Measurements from ENCODE around the gene OXGR1.
"Not testable (repeated sequence)": the region's sequence is repeated elsewhere in the genome, so short reads cannot be mapped to it uniquely, and the experiment has no call there.

The OXGR1 gene

DNA sequence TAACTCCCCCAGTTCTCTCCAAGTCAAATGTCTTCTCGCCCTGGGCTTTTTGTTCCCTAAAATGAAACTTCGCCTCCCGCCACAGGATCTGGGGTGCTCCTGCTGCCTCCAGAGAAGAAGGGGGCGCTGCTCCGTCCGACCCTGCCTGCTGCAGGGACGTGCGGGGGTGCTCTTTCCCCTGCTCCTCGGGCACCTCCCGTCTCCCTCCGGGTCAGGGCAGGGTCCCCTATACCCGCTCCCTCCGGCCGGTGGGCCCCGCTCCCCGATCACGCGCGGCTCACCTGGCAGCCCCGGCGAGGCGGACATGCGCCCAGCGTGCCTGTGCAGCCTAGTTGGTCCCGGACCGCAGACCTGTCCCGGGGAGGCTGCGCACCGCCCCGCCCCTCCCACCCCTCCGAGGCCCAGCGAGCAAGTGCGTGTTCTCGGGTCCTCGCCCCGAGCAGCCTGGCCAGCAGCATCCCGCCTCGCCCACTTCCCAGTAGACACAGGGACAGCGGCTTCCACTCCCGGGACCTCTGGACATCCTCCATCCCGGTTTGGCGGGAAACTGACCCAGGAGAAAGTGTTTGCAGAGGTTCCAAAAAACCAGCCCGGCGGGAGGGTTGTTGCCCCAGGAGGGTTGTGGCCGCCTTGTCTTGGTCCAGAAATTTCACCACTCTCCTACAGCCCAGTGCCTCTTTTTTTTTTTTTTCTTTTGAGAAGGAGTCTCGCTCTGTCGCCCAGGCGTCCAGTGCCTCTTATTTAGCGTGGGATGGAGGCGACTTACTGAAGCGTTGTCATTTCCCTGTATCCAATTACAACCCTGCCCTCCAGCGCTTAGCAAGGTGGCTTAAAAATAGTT, at the start of gene OXGR1:
Gene OXGR1, minus strand, starts transcription at position 460 of the 841 bp plus-strand sequence. CDS start 6,717 bp downstream, outside the sequence.
- in situ Hi-C loops (cut with HindIII; ENCODE audit: low sequenced_read_pairs): no loop called here

DNA sequence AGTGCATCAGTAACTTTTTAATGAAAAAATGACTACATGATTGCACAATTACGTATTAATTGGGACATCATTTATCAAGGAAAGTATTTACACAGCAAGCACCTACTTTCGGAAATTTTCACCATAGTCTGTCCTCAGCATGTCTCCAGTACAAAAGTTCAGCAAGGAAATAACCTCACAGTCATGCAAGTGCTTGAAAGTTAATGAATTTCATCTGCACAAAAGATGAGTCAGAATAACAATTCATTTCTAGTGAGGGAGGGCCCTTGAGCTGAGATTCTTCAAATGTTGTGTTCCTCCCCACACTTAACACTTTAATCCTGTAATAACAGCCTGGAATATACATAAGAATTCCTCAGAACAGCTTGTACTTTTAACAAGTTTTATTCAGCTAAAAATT, 49.0 kb upstream of the OXGR1 start:
- in situ Hi-C loops (cut with HindIII; ENCODE audit: low sequenced_read_pairs): no loop called here

DNA sequence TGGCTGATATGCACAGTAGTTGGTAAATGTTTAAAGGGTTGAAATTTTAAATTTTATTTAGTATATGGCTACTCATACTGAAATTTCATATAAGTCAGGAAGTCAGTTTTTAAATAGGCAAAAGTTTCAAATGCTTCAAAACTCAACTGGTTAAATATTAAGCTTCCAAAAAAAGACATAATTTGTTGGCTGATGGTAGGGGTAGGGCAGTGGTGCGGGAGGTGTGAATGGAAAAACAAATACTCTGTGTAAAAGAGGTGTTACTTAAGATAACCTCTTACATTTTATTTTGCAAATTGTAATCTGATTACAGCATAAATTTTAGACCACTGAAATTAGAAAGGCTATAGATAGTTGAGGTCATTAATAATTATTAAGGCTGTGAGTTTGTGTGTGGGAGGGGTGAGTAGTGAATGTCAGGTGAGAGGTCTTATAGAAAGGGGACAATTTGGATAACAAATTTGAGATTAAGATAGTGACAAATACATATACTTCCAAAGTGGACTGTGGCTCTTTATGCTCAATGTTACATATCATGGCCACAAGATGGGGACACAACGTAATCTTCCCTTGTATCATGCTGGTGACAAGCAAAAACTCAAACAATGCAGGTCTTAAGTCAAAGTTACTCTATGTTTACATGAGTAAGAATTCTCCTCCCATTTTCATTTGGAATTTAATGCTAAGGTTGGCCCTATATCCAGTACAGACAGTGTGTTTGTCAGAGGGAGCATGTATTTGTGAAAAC, 36.6 kb upstream of the OXGR1 start:
- in situ Hi-C loops (cut with HindIII; ENCODE audit: low sequenced_read_pairs): no loop called here

DNA sequence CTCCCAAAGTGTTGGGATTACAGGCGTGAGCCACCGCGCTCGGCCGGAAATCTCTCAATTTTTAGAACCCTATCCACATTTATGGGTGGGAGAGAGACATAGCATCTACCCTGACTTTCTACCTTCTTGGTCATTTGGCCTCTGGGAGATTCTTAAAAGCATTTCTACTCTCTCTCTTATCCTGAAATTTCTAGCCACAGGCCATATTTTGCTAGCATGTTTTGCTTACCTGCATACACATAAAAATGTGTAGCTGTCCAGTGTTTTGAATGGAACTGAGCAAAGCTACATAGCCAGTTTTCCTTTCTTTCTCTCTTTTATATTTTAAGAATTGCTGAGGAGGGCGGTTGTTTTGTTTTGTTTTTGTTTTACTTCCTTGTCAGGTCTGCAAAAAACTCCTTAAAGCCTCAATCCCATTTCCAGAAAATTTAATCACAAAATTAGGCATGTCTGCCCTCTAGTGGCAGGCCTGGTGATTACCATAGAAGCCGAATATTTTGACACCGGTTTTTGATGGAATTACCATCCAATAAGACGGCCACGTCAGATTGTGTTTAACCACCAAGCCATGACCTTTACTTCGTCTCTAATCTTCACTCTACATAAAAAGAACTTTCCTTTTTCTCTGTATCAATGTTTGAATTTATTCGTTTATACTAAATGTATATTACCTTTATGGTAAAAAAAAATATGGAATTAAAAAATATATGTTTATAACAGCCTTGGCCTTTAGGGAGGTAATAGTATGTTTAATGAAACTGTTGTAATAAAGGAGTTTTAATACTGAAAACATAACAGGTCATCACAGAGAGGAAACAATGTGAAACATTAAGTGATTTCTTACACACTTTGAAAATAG, 34.4 kb upstream of the OXGR1 start:
- in situ Hi-C loops (cut with HindIII; ENCODE audit: low sequenced_read_pairs): no loop called here

DNA sequence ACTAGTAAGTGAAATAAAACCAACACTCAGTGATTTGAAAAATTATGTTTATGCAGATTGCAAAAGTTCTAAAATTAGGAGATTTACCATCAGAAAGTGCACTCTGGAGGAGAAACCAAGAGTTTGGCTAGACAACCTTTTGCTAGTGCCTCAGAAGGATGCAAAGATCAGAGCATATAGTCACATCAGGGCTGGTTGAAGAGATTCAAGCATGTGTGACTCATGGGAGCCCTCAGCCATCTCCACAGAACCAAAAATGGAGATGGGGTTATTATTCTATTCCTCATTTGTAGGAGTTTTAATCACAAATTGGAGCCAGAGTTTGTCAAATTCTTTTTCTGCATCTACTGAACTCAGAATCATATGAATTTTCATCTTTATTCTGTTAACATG, 32.9 kb upstream of the OXGR1 start:
- in situ Hi-C loops (cut with HindIII; ENCODE audit: low sequenced_read_pairs): no loop called here

DNA sequence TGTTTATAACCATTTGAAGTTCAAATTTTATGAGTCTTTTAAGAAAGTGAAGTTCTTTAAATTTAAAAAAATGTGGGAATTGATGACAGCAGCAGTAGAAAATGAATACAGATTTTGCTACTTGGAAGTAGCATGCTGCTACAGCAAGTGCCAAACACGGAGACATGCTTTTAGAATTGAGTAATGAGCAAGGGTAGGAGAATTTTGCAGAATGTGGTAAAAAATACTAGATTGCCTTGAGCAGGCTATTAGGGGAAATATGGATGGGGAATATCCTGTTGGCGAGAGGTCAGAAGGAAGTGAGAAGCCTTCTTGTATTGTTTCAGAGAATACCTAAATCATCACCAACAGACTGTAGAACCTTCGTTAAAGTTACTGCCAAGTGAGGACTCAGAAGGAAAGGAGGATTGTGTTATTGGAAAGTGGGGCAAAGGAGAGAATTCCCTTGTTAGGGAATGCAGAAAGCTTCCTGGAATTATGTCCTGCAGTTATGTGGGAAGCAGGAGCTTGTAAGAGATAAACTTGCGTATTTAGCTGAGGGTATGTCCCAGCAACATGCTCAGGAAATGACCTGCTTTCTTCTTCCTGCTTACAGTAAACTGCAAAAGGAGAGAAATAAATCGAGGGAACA, 32.4 kb upstream of the OXGR1 start:
- in situ Hi-C loops (cut with HindIII; ENCODE audit: low sequenced_read_pairs): no loop called here

DNA sequence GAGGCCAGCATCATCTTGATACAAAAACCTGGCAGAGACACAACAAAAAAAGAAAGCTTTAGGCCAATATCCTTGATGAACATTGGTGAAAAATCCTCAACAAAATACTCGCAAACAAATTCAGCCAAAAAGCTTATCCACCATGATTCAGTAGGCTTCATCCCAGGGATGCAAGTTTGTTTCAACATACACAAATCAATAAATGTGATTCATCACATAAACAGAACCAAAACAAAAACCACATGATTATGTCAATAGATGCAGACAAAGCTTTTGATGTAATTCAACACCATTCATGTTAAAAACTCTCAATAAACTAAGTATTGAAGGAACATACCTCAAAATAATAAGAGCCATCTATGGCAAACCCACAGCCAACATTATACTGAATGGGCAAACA, 29.5 kb upstream of the OXGR1 start:
- in situ Hi-C loops (cut with HindIII; ENCODE audit: low sequenced_read_pairs): not testable (repeated sequence)

DNA sequence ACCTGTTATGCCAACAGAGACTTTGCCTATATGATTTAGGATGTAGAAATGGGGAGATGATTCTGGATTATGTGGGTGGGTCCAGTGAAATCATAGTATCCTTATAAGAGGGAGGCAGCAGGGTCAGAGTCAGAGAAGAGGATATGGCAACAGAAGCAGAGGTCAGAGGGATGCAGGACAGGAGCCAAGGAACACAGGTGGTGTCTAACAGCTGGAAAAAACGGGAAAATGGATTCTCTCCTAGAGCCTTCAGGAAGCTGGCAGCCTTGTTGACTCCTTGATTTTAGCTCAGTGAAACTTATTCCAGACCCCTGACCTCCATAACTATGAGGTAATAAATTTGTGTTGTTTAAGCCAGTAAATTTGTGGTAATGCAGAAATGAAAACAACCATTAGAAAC, 28.8 kb upstream of the OXGR1 start:
- in situ Hi-C loops (cut with HindIII; ENCODE audit: low sequenced_read_pairs): no loop called here

DNA sequence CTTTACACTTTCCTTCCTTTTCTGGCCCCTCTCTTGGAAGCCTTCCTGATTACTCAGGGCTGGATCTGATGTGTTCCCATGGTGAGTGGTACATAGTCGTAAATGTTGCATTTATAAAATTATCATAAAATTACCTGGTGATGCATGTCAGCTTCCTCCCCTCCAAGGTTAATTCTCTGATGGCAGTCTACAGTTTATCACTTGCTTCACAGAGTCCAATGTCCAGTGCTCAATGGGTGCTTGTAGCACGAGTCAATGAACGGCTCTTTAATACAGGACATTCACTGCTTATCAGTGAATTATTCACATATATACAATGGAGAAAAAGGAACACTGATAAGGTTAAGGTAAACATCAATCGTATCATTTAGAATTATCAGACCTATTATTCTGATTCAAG, 27.0 kb upstream of the OXGR1 start:
- in situ Hi-C loops (cut with HindIII; ENCODE audit: low sequenced_read_pairs): no loop called here

DNA sequence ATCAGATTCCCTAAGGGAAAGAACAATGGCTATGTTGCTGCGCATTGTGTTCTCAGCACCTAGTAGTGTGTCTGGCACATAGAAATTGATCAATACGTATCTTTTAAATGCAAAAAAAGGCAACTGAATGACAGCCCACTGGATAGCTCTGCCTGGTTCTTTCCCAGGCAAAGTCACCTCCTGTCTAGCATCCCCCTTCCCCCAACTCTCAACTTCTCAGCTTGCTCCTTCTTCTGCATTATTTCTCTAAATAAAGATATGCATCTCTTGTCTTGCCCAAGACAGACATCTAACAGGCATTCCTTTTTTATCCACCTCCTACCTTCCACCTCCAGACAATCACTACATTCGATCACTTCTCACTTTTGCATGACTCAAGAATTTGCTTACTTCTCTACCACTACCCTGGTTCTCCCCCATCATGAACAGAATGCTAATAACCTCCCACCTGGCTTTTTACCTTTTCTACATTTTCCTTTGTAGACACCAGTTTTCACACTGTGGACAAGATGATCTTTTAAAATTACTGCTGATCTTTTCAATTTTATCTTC, 26.5 kb upstream of the OXGR1 start:
- in situ Hi-C loops (cut with HindIII; ENCODE audit: low sequenced_read_pairs): no loop called here

DNA sequence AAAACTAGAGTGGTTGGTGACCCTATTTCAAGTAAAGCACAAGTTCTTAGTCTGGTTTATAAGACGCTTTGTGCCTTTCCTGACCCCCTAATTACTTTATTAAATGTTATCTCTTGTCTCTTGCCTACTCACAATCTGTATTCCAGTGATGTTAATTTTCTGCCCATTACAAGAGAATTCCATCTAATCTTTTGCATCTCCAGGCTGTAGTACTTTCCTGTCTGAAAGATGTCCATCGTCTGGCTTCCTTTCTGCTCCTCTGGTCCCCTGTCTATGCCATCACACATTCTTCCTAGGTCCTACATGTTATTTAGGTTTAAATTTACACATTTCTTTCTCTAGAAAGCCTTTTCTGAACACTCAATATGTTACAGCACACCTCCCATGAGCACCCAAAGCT, 25.9 kb upstream of the OXGR1 start:
- in situ Hi-C loops (cut with HindIII; ENCODE audit: low sequenced_read_pairs): no loop called here

DNA sequence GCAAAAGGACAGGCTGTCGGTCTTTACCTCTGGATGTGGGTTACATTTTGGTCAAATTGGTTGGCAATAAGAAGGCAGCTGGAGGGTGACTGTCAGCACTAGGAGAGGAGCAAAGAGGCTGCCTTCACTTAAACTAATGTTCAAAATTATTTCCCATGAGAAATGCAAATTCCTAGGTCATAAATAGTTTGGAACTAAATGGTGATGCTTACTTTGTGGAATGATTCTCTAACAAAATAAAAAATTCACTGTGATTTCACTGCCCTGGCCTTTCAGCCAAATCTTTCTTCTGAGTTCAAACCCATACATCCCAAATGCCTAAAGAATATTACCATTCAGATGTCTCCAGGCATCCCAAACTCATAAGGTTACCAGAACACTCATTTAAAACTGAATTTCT, 25.0 kb upstream of the OXGR1 start:
- in situ Hi-C loops (cut with HindIII; ENCODE audit: low sequenced_read_pairs): no loop called here

DNA sequence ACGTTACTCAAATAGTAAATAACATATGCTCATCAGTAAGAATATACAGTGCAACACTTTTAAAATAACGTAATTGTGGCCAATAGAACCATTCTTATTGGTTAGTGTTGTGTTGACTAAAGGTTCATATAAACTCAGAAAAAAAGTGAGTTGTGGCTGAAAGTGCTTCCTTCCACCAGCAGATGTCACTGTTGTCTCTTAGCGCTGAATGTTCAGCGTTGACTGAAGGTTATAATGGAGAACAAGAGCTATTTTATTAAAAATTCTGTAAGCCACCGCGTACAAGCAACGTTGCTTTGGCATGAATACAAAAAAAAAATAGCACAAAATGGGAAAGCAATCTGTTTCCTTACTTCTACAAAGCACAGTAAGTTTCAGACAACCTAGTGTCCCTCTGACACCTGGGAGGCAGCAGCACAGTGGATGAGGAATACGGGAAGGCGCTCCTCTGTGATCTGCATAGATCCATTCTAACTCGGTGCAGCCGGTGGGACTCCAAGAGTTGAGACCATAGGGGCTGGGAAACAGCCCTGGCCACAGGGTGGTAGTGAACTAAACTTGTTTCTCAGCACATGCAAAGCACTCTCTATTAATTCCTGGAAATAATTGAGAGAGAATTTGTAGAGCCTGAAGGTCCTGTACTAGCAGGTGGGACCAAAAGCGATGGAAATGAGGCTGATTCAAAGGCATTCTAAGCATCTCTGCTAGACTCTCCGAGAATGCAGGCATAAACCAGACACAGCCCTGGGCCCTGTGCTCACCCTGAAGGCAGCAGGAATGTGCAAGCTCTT, 23.9 kb upstream of the OXGR1 start:
- in situ Hi-C loops (cut with HindIII; ENCODE audit: low sequenced_read_pairs): no loop called here

DNA sequence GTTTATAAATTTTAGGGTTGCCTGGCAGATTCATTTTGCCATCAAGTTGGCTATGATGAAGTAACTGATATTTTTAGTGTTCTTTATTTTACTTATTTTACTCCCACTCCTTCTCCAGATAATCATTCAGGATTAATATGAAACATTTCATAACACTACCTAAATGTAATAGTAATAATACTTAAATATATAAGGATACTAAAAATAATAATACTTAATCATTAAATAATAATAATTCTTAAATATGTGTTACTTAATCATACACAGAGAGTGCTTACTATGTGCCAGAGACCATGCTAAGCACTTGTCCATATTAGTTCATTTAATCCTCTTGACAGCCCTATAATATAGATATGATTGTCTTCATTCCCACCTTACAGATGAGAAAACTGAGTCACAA, 23.0 kb upstream of the OXGR1 start:
- in situ Hi-C loops (cut with HindIII; ENCODE audit: low sequenced_read_pairs): no loop called here

DNA sequence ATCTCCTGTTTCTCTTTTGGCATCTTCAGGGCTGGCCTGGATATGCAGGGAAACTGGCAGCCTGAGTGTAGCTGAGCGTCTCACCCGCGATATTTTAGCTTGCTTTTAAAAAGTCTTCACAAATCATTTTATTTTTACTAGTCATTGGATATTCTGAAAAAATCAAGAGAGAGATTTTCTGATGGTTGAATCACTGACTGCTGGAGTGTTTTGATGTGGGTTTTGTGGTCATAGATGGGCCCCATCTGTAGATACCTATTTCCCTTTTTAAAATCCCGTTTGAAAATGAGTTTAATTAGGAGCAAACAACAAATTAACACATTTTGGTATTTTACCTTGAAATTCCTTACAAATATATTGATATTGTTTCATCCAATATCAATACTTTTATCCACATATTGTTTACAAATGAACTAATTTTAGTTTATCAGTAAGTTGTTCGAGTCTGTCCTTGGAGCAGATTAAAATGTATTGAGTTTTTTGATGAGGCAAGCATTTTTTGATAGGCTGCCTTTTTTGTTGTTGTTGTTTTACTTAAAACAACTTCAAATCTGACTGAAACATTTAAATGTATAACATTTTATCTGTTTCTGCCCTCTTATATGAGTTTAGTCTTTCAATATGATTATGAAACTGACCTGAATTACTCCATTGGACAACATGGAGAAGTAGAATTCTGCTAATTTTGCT, 21.5 kb upstream of the OXGR1 start:
- in situ Hi-C loops (cut with HindIII; ENCODE audit: low sequenced_read_pairs): no loop called here

DNA sequence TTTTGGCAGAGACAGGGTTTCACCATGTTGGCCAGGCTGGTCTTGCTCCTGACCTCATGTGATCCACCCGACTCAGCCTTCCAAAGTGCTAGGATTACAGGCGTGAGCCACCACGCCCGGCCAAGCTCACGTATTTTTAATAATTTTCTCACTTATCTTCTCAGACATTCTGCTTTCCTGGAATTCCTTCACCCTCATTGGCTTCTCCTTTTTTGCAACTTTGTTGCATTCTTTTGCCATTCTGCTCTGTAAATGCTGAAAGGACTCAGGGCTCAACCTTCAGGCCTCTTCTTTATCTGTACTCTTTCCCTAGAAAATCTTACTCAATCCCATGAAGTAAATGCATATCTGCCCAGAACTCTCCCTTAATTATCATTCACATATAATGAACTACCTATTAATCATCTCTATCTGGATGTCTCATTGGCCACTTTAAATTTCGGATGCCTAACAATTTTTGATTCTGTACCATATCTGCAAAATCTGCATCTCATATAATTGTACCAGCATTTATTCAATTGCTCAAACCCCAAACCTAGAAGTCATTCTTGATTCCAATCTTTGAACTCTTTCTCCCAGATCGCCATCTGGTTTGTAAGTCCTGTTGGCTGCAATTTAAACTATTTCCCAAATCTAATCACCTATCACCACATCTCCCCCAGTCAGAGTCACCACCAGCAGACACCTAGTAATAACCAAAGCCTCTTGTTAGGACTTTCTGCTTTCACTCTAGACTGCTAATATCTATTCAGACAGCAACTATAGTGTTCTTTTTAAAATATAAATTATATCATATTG, 18.2 kb upstream of the OXGR1 start:
- in situ Hi-C loops (cut with HindIII; ENCODE audit: low sequenced_read_pairs): no loop called here

DNA sequence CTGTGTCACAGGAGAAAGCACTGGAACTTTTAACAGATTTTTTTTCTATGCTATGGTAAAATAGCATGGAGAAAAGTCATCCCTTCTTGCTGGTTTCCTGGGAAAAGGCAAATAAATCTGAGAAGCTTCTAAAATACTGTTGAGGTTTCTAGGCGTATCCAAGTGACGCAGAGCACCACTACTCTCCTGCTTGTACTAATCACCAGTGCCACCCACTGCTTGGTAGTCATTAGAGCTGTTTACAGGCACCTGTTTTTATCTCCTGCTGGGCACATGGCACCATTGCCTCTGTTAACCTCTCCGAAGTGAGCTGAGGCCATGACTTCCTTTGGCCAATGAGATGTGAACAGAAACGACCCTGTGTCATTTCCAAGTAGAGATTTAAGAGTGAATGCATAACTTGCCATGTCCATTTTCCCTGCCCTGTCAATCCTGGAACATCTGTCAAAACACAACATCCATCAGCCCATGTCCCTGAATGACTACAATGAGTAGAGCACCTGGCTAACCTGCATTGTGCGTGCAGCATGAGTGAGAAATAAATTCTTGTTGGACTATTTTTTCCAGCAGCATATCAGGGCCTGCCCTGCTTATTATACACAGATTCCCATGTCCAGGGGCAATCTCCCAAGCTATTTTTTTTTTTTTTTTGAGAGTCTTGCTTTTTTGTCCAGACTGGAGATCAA, 17.3 kb upstream of the OXGR1 start:
- in situ Hi-C loops (cut with HindIII; ENCODE audit: low sequenced_read_pairs): no loop called here

DNA sequence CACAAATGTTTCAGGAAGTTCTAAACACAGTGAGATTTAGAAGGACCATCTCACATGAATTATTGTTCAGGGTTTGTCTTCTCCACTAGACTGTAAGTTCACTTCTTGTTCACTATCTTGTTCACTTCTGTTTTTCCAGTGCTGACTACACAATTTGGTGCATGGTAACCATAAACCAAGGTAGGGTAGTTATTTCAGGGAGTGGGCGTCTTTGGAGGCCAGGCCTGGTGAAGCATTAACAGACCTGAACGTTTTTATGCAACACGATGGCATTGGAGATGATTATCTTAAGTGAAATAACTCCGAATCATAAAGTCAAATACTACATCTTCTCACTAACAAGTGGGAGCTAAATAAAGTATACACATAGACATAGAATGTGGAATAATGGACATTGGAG, 14.4 kb upstream of the OXGR1 start:
- in situ Hi-C loops (cut with HindIII; ENCODE audit: low sequenced_read_pairs): no loop called here

Measured in DLD1 (cell line).